Natural killer cell (primary cell): ENCODE data around the gene ALDH9A1. TPM values are rescaled to one million over a fixed set of nuclear protein-coding genes. Genes with fewer than 3 reads are reported as not detected.

Experiments
- ATAC-seq, 3 donors: fragments of 150-1000 bp in 2 of 3; fragments of 200-7000 bp in 1 of 3; cut with Tn5 transposase; 1 replicate in 1 of 3; 2 replicates in 2 of 3; pipeline ENCODE4 v1.10.0; 2021; ENCODE audit warnings: mild to moderate bottlenecking in 2 of 3, moderate library complexity in 2 of 3
- DNase-seq, 2 donors: peaks; one replicate each; pipeline versions ENCODE4 v3.0.0 to v3.0.0-alpha.2; 2013 to 2021; ENCODE audit warnings: mixed read lengths in 1 of 2
- H3K27ac ChIP-seq: one replicate; pipeline ENCODE4 v1.5.1; 2013; ENCODE audit warnings: mild to moderate bottlenecking, low read length
- H3K27me3 ChIP-seq: one replicate; pipeline ENCODE4 v1.6.1; 2013; ENCODE audit warnings: low read length; ENCODE audit not compliant: control insufficient read depth, insufficient read depth
- H3K36me3 ChIP-seq: one replicate; pipeline ENCODE4 v1.6.1; 2013; ENCODE audit warnings: low read length; ENCODE audit not compliant: control insufficient read depth, insufficient read depth
- H3K4me1 ChIP-seq: one replicate; pipeline ENCODE4 v1.6.1; 2013; ENCODE audit warnings: low read length; ENCODE audit not compliant: control insufficient read depth, insufficient read depth
- H3K4me3 ChIP-seq: one replicate; pipeline ENCODE4 v1.5.1; 2013; ENCODE audit warnings: low read length
- H3K9me3 ChIP-seq: one replicate; pipeline ENCODE4 v1.6.1; 2013; ENCODE audit warnings: low read length; ENCODE audit not compliant: control insufficient read depth, insufficient read depth
- H3K27ac Mint-ChIP-seq, 2 donors: one replicate each; pipeline ENCODE4 v1.8.0; 2022; ENCODE audit warnings: mild to moderate bottlenecking in 2 of 2, mixed read lengths in 2 of 2, moderate library complexity in 1 of 2
- H3K27me3 Mint-ChIP-seq, 2 donors: one replicate each; pipeline ENCODE4 v1.8.0; 2022; ENCODE audit warnings: low read depth in 2 of 2, mixed read lengths in 2 of 2
- H3K36me3 Mint-ChIP-seq: one replicate; pipeline ENCODE4 v1.8.0; 2022; ENCODE audit warnings: mixed read lengths
- H3K4me1 Mint-ChIP-seq, 2 donors: one replicate each; pipeline ENCODE4 v1.8.0; 2022; ENCODE audit warnings: mixed read lengths in 2 of 2
- H3K4me3 Mint-ChIP-seq: one replicate; pipeline ENCODE4 v1.8.0; 2022; ENCODE audit warnings: mild to moderate bottlenecking, moderate library complexity, mixed read lengths
- H3K9me3 Mint-ChIP-seq, 2 donors: one replicate each; pipeline ENCODE4 v1.8.0; 2022; ENCODE audit warnings: mixed read lengths in 2 of 2
- WGBS: methylation state at CpG from one replicate; pipeline ENCODE4 v1.1.7; 2013; ENCODE audit warnings: missing lambda C conversion rate; ENCODE audit not compliant: insufficient coverage; 5-methylcytosine and 5-hydroxymethylcytosine counted together
- intact Hi-C: fragments of 100-400 bp; cut with micrococcal nuclease; formaldehyde crosslinking; loops from one replicate; pipeline ENCODE4 v1.14.2; 2022
- total RNA-seq, 4 donors: library from RNA; stranded (reverse); fragments of 120-200 nt in 1 of 4; gene quantifications; one replicate each; pipeline versions ENCODE4 v1.2.3 to v1.2.4, GENCODE V29; 2013 to 2022
- TF ChIP-seq, protein P1 (sequence below): fragments of 200-600 bp; IDR thresholded peaks from one replicate; pipeline ENCODE4 v1.8.0; 2022; ENCODE audit warnings: antibody characterized with exemption

Gene ALDH9A1
- total RNA-seq, 3 donors from 2014 or later (not counting 1 experiment from before 2014, with no cell fraction given): 38.0 to 57.1 (median 50.3) TPM

DNA sequence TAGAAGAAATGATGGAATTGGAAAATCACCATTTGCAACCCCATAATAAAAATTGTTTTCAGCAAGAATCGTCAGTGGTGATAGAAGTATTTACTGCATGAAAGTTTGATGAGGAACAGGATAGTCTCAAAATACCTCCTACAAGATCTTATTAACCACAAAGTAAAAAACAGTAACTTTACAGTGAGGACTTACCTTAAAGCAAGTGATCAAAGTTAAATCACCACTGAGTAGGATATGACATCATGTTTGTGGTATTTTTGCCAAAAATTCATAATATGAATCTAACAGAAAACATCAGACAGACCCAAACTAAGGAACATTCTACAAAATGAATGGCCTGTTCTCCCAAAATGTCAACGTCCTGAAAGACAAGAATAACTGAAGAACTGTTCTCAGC is 19.9 kb downstream of the ALDH9A1 start:
- peak overlapping the region; percentile 29 to 58 for H3K27ac Mint-ChIP-seq
- H3K27ac ChIP-seq: no peak overlapping the region
- peaks cover 72% of the 10 kb centered on the region for H3K36me3 ChIP-seq
- H3K4me1 Mint-ChIP-seq: peaks cover 5 to 10% of the 10 kb centered on the region in 2 donors
- 0% methylated on average over 1 of the region's 2 CpGs for WGBS
- ATAC-seq (no peak), DNase-seq (peak in 1 of 2 donors; percentile 22)
- H3K4me1 ChIP-seq: no peaks in the 10 kb centered on the region
- no peak overlapping the region for H3K4me3 Mint-ChIP-seq
- no peaks in the 10 kb centered on the region for H3K27me3 Mint-ChIP-seq
- H3K9me3 Mint-ChIP-seq: no peaks in the 10 kb centered on the region
- no peak overlapping the region for H3K4me3 ChIP-seq
- intact Hi-C loops: no loop called here
- H3K27me3 ChIP-seq: no peaks in the 10 kb centered on the region
- H3K9me3 ChIP-seq: no peaks in the 10 kb centered on the region
- TF ChIP-seq, protein P1, sequence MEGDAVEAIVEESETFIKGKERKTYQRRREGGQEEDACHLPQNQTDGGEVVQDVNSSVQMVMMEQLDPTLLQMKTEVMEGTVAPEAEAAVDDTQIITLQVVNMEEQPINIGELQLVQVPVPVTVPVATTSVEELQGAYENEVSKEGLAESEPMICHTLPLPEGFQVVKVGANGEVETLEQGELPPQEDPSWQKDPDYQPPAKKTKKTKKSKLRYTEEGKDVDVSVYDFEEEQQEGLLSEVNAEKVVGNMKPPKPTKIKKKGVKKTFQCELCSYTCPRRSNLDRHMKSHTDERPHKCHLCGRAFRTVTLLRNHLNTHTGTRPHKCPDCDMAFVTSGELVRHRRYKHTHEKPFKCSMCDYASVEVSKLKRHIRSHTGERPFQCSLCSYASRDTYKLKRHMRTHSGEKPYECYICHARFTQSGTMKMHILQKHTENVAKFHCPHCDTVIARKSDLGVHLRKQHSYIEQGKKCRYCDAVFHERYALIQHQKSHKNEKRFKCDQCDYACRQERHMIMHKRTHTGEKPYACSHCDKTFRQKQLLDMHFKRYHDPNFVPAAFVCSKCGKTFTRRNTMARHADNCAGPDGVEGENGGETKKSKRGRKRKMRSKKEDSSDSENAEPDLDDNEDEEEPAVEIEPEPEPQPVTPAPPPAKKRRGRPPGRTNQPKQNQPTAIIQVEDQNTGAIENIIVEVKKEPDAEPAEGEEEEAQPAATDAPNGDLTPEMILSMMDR: no peak
- H3K36me3 Mint-ChIP-seq: peaks cover 56% of the 10 kb centered on the region

DNA sequence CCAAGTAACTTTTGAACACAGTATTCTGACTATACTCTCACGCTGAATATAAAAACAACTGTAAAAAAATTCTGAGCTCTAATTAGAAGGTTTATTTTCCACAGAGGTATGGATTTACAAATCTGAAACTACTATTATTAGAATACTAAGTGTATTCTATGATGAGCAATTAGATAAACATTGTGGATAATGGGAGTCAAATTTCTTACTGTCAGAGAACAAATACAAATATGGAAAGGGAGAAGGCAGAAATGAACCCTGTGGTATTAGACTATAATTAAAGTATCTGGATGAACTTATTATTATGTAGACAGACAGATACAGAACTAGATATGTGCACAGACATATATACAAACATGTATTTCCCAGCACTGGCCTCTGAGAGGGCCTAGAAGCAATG is 22.6 kb downstream of the ALDH9A1 start:
- H3K27ac Mint-ChIP-seq: peak overlapping the region; percentile 9 to 48
- no peaks in the 10 kb centered on the region for H3K4me1 ChIP-seq
- peaks cover 20 to 23% of the 10 kb centered on the region in 2 donors for H3K4me1 Mint-ChIP-seq
- no peak overlapping the region for H3K4me3 ChIP-seq
- DNase-seq (no peak), ATAC-seq (no peak)
- peaks cover 59% of the 10 kb centered on the region for H3K36me3 Mint-ChIP-seq
- H3K36me3 ChIP-seq: peaks cover 59% of the 10 kb centered on the region
- no peak overlapping the region for H3K4me3 Mint-ChIP-seq
- intact Hi-C loops: no loop called here
- no peaks in the 10 kb centered on the region for H3K9me3 ChIP-seq
- H3K27me3 Mint-ChIP-seq: no peaks in the 10 kb centered on the region
- TF ChIP-seq, protein P1: no peak
- H3K27me3 ChIP-seq: no peaks in the 10 kb centered on the region
- no peaks in the 10 kb centered on the region for H3K9me3 Mint-ChIP-seq
- no peak overlapping the region for H3K27ac ChIP-seq
- no CpG with 5 or more reads among the region's 1 CpG for WGBS

DNA sequence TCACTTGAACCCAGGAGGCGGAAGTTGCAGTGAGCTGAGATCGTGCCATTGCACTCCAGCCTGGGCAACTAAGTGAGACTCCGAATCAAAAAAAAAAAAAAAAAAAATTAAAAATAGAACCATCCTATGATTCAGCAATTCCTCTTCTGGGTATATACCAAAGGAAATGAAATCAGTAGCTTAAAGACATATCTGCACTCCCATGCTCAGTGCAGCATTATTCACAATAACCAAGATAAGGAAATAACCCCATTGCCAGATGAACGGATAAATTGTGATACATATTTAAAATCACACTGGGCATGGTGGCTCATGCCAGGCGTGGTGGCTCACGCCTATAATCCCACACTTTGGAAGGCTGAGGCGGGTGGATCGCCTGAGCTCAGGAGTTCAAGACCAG is 23.8 kb downstream of the ALDH9A1 start:
- WGBS: 93% methylated on average over 8 of the region's 8 CpGs
- H3K36me3 Mint-ChIP-seq: peaks cover 52% of the 10 kb centered on the region

More for the DNA sequence above, 23.8 kb downstream of the ALDH9A1 start:
- no peak overlapping the region for H3K27ac Mint-ChIP-seq
- no peaks in the 10 kb centered on the region for H3K27me3 Mint-ChIP-seq
- Histone ChIP-seq H3K4me1 (no peaks in the 10 kb centered on the region), H3K9me3 (no peaks in the 10 kb centered on the region), H3K4me3 (no peak overlapping the region), H3K36me3 (peaks cover 51% of the 10 kb centered on the region), H3K27me3 (no peaks in the 10 kb centered on the region), H3K27ac (no peak overlapping the region)
- DNase-seq: no peak
- H3K4me3 Mint-ChIP-seq: no peak overlapping the region
- TF ChIP-seq, protein P1: no peak
- no peaks in the 10 kb centered on the region for H3K9me3 Mint-ChIP-seq
- no peak for ATAC-seq
- intact Hi-C loops: no loop called here
- H3K4me1 Mint-ChIP-seq: peaks cover 20 to 23% of the 10 kb centered on the region in 2 donors
